ENCODE results near the gene STPG4.
"Not testable (repeated sequence)": the region's sequence is repeated elsewhere in the genome, so short reads cannot be mapped to it uniquely, and the experiment has no call there.

STPG4 gene

DNA sequence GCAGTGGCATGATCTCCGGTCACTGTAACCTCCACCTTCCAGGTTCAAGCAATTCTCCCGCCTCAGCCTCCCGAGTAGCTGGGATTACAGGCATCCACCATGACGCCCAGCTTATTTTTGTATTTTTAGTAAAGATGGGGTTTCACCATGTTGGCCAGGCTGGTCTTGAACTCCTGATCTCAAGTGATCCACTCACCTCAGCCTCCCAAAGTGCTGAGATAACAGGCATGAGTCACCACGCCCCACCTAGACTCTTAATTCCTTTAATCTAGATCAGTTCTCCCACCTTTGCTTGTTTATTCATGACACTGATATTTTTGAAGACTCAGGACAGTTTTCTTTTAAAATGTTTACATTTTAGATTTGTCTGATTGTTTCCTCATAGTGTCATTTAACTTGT lies 30.0 kb upstream of the STPG4 start:
- intact Hi-C loops (cut with micrococcal nuclease), result not testable (repeated sequence)

DNA sequence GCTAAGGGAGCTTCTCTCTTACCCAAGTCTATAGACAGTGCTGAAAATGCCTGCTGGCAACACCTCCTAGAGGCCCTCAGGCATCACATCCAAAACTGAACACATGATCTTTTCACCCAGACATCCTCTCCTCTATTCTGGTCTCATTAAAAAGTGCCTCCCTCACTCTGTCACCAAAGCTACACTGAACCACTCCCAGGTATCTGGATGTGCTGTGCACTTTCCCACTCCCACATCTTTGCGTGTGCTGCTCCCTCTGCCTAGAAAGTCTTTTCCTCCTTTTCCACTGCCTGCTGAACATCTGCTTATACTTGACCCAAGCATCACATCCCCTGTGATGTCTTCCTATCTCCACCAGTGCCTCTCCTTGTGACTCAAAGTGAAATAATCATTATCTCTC lies 26.1 kb upstream of the STPG4 start:
- Mint-ChIP-seq H3K9me3 (no peaks in the 10 kb centered on the region), H3K27me3 (peaks cover 5% of the 10 kb centered on the region), H3K4me3 (no peak overlapping the region), H3K4me1 (ENCODE audit: low read depth) (peaks cover 26% of the 10 kb centered on the region), H3K27ac (no peak overlapping the region), H3K36me3 (ENCODE audit: low read depth) (peaks cover 9% of the 10 kb centered on the region)
- intact Hi-C loops (cut with micrococcal nuclease), result no loop called here

More for the DNA sequence above, 30.0 kb upstream of the STPG4 start:
- not testable (repeated sequence) for H3K27me3 Mint-ChIP-seq; H3K36me3 Mint-ChIP-seq (ENCODE audit: low read depth); H3K4me1 Mint-ChIP-seq (ENCODE audit: low read depth); H3K27ac Mint-ChIP-seq; H3K9me3 Mint-ChIP-seq; H3K4me3 Mint-ChIP-seq

DNA sequence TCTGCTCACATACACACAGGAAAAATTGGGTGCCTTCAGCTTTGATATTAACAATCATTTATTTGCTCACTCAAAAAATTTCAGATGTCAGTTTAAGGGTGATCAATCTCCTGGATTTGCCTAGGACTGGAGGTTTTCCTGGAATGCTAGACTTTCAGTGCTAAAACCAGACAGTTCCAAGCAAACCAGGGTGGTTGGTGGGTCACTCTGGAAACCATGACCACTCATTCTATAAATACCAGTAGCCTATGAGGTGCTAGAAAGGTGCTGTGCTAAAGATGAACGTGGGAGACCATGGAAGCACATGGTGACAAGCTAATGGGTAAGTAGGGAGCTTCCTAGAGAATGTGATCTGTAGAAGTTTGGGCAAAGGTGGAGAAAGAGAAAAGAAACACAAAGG lies 25.4 kb upstream of the STPG4 start:
- H3K4me3 Mint-ChIP-seq, result no peak overlapping the region
- H3K27me3 Mint-ChIP-seq, result peaks cover 5% of the 10 kb centered on the region

GRCh38 chr2:47179388-47179787 lies 24.3 kb upstream of the STPG4 start:
- Mint-ChIP-seq H3K4me3 (peak overlapping the region; percentile 32), H3K4me1 (ENCODE audit: low read depth) (peaks cover 26% of the 10 kb centered on the region), H3K36me3 (ENCODE audit: low read depth) (peaks cover 23% of the 10 kb centered on the region), H3K27ac (peak overlapping the region; percentile 41), H3K27me3 (peaks cover 5% of the 10 kb centered on the region), H3K9me3 (no peaks in the 10 kb centered on the region)
- intact Hi-C loops (cut with micrococcal nuclease), result no loop called here

More for the DNA sequence above, 25.4 kb upstream of the STPG4 start:
- peaks cover 16% of the 10 kb centered on the region for H3K36me3 Mint-ChIP-seq (ENCODE audit: low read depth)
- H3K9me3 Mint-ChIP-seq, result no peaks in the 10 kb centered on the region
- H3K4me1 Mint-ChIP-seq (ENCODE audit: low read depth), result peaks cover 26% of the 10 kb centered on the region
- H3K27ac Mint-ChIP-seq, result no peak overlapping the region
- intact Hi-C loops (cut with micrococcal nuclease), result no loop called here

GRCh38 chr2:47178341-47178740 lies 23.2 kb upstream of the STPG4 start:
- no peak overlapping the region for H3K27ac Mint-ChIP-seq
- peaks cover 3% of the 10 kb centered on the region for H3K27me3 Mint-ChIP-seq
- no peak overlapping the region for H3K4me3 Mint-ChIP-seq
- peaks cover 35% of the 10 kb centered on the region for H3K4me1 Mint-ChIP-seq (ENCODE audit: low read depth)
- peaks cover 27% of the 10 kb centered on the region for H3K36me3 Mint-ChIP-seq (ENCODE audit: low read depth)
- H3K9me3 Mint-ChIP-seq, result no peaks in the 10 kb centered on the region
- intact Hi-C loops (cut with micrococcal nuclease), result no loop called here

DNA sequence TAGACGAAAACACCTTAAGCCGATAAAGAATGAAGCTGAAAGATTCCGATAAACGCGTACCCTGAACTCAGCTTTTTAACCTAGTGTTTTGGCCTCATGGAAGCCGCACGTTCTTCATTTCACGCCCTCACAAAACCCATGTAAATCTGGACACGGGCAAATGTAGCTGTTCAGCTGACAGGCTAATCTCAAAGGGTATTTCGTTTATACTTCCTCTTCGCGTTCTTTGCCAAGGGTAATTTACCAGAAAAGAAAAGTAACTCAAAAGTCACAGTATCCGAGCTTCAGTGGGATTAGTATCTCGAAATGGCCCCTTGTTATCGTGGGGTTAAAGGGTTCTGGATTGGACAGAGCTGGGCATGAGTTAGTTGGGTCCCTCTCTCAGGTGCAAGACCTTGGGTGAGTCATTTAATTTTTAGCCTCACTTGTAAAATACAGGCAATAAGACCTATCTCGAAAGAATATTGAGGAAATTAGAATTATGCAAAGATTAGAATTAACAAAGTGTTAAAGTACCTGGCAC lies 22.0 kb upstream of the STPG4 start:
- H3K27ac Mint-ChIP-seq, result peak overlapping the region; percentile 99
- H3K36me3 Mint-ChIP-seq (ENCODE audit: low read depth), result peaks cover 34% of the 10 kb centered on the region
- H3K9me3 Mint-ChIP-seq, result no peaks in the 10 kb centered on the region
- H3K4me1 Mint-ChIP-seq (ENCODE audit: low read depth), result peaks cover 45% of the 10 kb centered on the region
- H3K4me3 Mint-ChIP-seq, result peak overlapping the region; percentile 100
- H3K27me3 Mint-ChIP-seq, result peaks cover 3% of the 10 kb centered on the region
- intact Hi-C loops (cut with micrococcal nuclease), result no loop called here

- Mint-ChIP-seq H3K36me3 (ENCODE audit: low read depth) (peaks cover 48% of the 10 kb centered on the region), H3K4me3 (peak overlapping the region; percentile 87), H3K9me3 (no peaks in the 10 kb centered on the region), H3K27me3 (no peaks in the 10 kb centered on the region), H3K27ac (peak overlapping the region; percentile 99), H3K4me1 (ENCODE audit: low read depth) (peaks cover 47% of the 10 kb centered on the region)
- intact Hi-C loops (cut with micrococcal nuclease), result no loop called here
Observed at GRCh38 chr2:47174733-47175361, 19.7 kb upstream of the STPG4 start.

DNA sequence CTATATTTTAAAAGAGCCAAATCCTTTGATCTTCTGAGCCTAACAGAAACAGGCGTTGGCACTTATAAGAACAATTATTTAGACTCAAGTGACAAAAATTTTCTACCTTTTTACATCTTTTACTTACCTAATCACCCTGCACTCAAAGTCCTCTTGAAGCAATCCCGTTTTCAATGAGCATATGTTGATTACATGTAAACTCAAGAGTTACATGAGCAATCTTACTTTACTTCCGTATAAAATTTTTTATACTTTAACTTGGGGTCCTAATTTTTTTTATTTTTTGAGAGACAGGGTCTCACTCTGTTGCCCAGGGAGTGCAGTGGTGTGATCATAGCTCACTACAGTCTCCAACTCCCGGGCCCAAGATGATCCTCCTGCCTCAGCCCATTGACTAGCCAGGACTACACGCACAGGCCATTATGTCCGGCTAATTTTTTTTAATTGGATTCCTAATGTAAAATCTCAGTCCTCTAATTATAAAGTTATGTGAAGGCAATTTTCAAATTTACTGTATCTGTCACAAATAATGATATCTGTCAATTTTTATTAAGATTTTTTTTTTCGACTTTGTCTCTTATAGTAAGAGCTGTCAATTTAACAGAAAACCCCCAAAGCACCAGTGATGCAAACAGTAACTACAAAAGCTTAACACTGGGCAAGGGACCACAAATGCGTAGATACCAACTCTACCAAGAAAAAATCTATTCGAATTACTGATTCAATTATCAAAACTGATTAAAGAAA lies 19.1 kb upstream of the STPG4 start:
- intact Hi-C loops (cut with micrococcal nuclease), result no loop called here
- peaks cover 55% of the 10 kb centered on the region for H3K36me3 Mint-ChIP-seq (ENCODE audit: low read depth)
- H3K4me3 Mint-ChIP-seq, result peak overlapping the region; percentile 87
- H3K4me1 Mint-ChIP-seq (ENCODE audit: low read depth), result peaks cover 42% of the 10 kb centered on the region
- H3K27me3 Mint-ChIP-seq, result no peaks in the 10 kb centered on the region
- no peaks in the 10 kb centered on the region for H3K9me3 Mint-ChIP-seq
- peak overlapping the region; percentile 99 for H3K27ac Mint-ChIP-seq

DNA sequence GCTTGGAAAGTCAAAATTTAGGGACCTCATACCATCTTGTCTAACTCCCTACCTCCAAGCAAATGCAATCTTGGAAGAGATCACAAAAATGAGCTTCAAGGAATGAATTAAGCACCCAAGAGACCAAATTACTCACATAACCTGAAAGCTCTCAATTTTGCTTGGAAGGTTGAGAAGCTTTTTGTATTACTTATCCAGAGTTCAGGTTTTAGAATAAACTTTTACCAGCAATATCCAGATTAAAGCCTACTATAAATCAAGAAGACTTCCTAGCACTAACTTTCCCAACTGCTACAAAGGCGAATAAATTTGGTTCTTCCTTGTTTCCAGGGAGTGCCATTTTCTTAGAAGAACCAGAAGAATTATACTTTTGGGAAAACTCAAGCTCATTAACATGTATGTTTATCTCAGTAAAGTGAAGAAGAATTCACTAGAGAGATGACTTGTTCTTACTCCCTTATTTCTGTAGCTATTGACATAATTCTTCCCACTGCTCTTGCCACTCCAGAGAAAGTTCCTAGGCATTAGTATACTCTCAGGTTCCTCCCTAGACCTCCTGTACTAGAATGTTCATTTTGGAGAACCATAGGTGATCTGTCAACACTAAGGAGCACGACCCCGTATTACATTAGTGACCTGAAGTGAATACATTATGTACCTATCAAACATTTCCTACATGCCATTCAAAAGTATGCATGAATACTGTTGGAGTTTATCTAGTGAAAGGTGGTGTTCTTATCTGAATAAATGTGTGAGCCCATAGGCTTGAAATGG lies 18.0 kb upstream of the STPG4 start:
- Mint-ChIP-seq H3K4me1 (ENCODE audit: low read depth) (peaks cover 48% of the 10 kb centered on the region), H3K27ac (no peak overlapping the region), H3K9me3 (no peaks in the 10 kb centered on the region), H3K4me3 (peak overlapping the region; percentile 87), H3K36me3 (ENCODE audit: low read depth) (peaks cover 65% of the 10 kb centered on the region), H3K27me3 (no peaks in the 10 kb centered on the region)
- intact Hi-C loops (cut with micrococcal nuclease), result no loop called here

DNA sequence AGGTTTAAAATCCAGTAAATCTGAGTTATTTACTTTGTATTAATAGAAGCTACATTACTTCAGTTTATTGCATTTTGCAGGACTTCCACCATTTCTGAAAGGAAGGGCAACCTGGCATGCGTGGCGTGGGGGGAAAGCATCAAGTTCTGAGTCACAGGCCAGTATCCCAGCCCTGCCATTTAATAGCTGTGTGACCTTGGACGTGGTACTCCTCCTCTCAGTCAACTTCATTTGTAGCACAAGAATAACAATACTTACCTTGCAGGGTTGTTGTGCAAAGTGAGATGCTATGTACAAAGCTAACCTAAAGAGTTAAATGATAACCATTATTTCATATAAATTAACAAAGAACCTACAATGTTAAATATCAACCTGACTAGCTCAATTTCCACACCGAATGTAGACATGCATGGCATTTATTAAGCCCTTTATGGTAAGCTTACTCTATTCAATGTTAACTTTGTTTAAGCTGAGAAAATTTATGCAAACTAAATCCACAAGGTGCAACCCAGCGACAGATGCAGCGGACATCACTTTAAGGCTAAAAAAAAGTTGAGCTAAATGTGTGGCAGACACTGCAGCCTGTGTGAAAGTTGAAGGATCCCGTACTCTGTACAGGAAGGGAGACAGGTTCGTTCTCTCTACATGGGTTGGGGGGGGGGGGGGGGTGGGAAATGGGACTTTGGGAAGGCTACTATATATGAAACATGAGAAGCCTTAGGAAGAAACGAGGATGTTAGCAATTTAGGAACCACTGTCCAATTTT lies 17.2 kb upstream of the STPG4 start:
- intact Hi-C loops (cut with micrococcal nuclease), result no loop called here
- Mint-ChIP-seq H3K27ac (no peak overlapping the region), H3K4me3 (peak overlapping the region; percentile 87), H3K27me3 (no peaks in the 10 kb centered on the region), H3K9me3 (no peaks in the 10 kb centered on the region), H3K4me1 (ENCODE audit: low read depth) (peaks cover 45% of the 10 kb centered on the region), H3K36me3 (ENCODE audit: low read depth) (peaks cover 73% of the 10 kb centered on the region)

GRCh38 chr2:47169784-47170183 lies 14.7 kb upstream of the STPG4 start:
- no peaks in the 10 kb centered on the region for H3K27me3 Mint-ChIP-seq
- intact Hi-C loops (cut with micrococcal nuclease), result loop anchor here (5.0 kb wide), 1 partner anchor 153 kb away; no protein-coding TSS in a partner anchor
- H3K4me3 Mint-ChIP-seq, result no peak overlapping the region
- peaks cover 45% of the 10 kb centered on the region for H3K4me1 Mint-ChIP-seq (ENCODE audit: low read depth)
- peaks cover 64% of the 10 kb centered on the region for H3K36me3 Mint-ChIP-seq (ENCODE audit: low read depth)
- H3K27ac Mint-ChIP-seq, result no peak overlapping the region
- H3K9me3 Mint-ChIP-seq, result no peaks in the 10 kb centered on the region

DNA sequence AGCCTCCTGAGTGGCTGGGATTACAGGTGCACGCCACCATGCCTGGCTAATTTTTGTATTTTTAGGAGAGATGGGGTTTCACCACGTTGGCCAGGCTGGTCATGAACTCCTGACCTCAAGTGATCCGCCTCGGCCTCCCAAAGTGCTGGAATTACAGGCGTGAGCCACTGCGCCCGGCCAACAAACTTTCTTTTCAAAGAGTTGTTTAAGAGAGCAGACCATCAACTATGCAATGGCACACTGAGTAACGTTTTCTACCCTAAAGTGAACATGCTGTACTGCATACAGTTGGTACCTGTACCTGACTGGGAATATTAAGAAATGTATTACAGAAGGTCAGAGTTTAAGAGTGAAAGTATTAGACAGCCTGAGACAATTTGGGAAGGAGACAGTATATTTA lies 13.8 kb upstream of the STPG4 start:
- peaks cover 73% of the 10 kb centered on the region for H3K36me3 Mint-ChIP-seq (ENCODE audit: low read depth)
- H3K27me3 Mint-ChIP-seq, H3K27ac Mint-ChIP-seq, H3K9me3 Mint-ChIP-seq, H3K4me3 Mint-ChIP-seq: not testable (repeated sequence)
- intact Hi-C loops (cut with micrococcal nuclease), result loop anchor here (5.0 kb wide), 1 partner anchor 153 kb away; no protein-coding TSS in a partner anchor
- peaks cover 50% of the 10 kb centered on the region for H3K4me1 Mint-ChIP-seq (ENCODE audit: low read depth)

DNA sequence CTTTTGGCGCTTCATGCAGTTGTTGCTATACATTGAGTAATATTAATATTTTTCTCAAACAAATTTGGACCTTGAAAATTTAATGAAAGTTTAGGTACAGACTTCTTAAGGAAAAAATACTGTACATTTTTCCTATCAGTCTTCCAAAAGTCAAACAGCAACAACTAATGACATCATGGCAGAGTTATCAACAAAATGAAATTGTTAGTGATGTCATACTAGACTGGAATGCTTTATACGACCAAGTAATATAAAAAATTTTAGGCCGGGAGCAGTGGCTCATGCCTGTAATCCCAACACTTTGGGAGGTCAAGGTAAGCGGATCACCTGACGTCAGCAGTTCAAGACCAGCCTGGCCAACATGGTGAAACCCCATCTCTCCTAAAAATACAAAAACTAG lies 12.0 kb upstream of the STPG4 start:
- no peak overlapping the region for H3K27ac Mint-ChIP-seq
- H3K27me3 Mint-ChIP-seq, result no peaks in the 10 kb centered on the region
- H3K4me1 Mint-ChIP-seq (ENCODE audit: low read depth), result peaks cover 47% of the 10 kb centered on the region
- H3K36me3 Mint-ChIP-seq (ENCODE audit: low read depth), result peaks cover 79% of the 10 kb centered on the region
- no peaks in the 10 kb centered on the region for H3K9me3 Mint-ChIP-seq
- intact Hi-C loops (cut with micrococcal nuclease), result loop anchor here (5.0 kb wide), 1 partner anchor 155 kb away; no protein-coding TSS in a partner anchor
- H3K4me3 Mint-ChIP-seq, result no peak overlapping the region
